Fibroblast of lung (primary cell): ENCODE results near the gene HMGN1. TPM values are rescaled to one million over a fixed set of nuclear protein-coding genes. Genes with fewer than 3 reads are reported as not detected.
A peak's percentile ranks its signal among the peaks of the same experiment; 100 is the strongest.

ENCODE experiments used
- DNase-seq, 2 donors: peaks; one replicate each; pipeline versions ENCODE4 v3.0.0 to v3.0.0-alpha.2; 2010; ENCODE audit warnings: low read depth in 2 of 2
- H2AFZ ChIP-seq: 2 replicates; pipeline ENCODE4 v1.5.1; 2012; ENCODE audit warnings: low read length, control low read depth, inconsistent platforms
- H3K27ac ChIP-seq: 2 replicates; pipeline ENCODE4 v1.5.1; 2011; ENCODE audit warnings: low read length, control low read depth; ENCODE audit not compliant: insufficient read depth
- H3K27me3 ChIP-seq: 2 replicates; pipeline ENCODE4 v1.5.1; 2011; ENCODE audit warnings: mild to moderate bottlenecking, low read length; ENCODE audit not compliant: control insufficient read depth, insufficient read depth
- H3K36me3 ChIP-seq: 2 replicates; pipeline ENCODE4 v1.5.1; 2011; ENCODE audit warnings: low read length; ENCODE audit not compliant: control insufficient read depth, insufficient read depth
- H3K4me1 ChIP-seq: 2 replicates; pipeline ENCODE4 v1.5.1; 2011; ENCODE audit warnings: low read length; ENCODE audit not compliant: control insufficient read depth, insufficient read depth; ENCODE audit errors: extremely low read depth
- H3K4me2 ChIP-seq: 2 replicates; pipeline ENCODE4 v1.5.1; 2011; ENCODE audit warnings: low read length, control low read depth; ENCODE audit not compliant: insufficient read depth; ENCODE audit errors: extremely low read depth
- H3K4me3 ChIP-seq, 4 experiments: fragments of 200-600 bp in 1 of 4; sonication (generic) in 1 of 4; replicated peaks in 1 of 4; 2 replicates each; pipeline ENCODE4 v1.5.1; 2011 to 2016; ENCODE audit warnings: low read length in 4 of 4, low read depth in 3 of 4, mild to moderate bottlenecking in 3 of 4, control low read depth in 2 of 4, inconsistent platforms in 1 of 4, mixed read lengths in 1 of 4; ENCODE audit not compliant: insufficient read depth in 1 of 4; ENCODE audit errors: control extremely low read depth in 1 of 4
- H3K79me2 ChIP-seq: 2 replicates; pipeline ENCODE4 v1.5.1; 2012; ENCODE audit warnings: mild to moderate bottlenecking, low read length, inconsistent platforms; ENCODE audit not compliant: control insufficient read depth, insufficient read depth
- H3K9ac ChIP-seq: 2 replicates; pipeline ENCODE4 v1.5.1; 2011; ENCODE audit warnings: mild to moderate bottlenecking, low read length, control low read depth; ENCODE audit not compliant: insufficient read depth
- H3K9me3 ChIP-seq: 2 replicates; pipeline ENCODE4 v1.5.1; 2012; ENCODE audit warnings: low read depth, low read length; ENCODE audit not compliant: control insufficient read depth, insufficient read depth
- H4K20me1 ChIP-seq: 2 replicates; pipeline ENCODE4 v1.5.1; 2011; ENCODE audit warnings: low read length; ENCODE audit not compliant: control insufficient read depth, insufficient read depth; ENCODE audit errors: extremely low read depth
- EZH2 ChIP-seq: IDR thresholded peaks from 2 replicates; pipeline ENCODE4 v1.5.1; 2012; ENCODE audit warnings: low read length, control low read depth, mild to moderate bottlenecking; ENCODE audit errors: missing control alignments
- polyA minus RNA-seq: library from RNA; depleted of rRNA, polyadenylated mRNA; stranded (reverse); fragments of >200 nt; gene quantifications from 2 replicates; pipeline ENCODE4 v1.2.3, GENCODE V29; 2011; ENCODE audit warnings: low replicate concordance
- polyA plus RNA-seq, 2 donors: library from polyadenylated mRNA; depleted of rRNA in 1 of 2; stranded (reverse) in 1 of 2; unstranded in 1 of 2; fragments of >200 nt; gene quantifications; 2 replicates each; pipeline ENCODE4 v1.2.1, GENCODE V29; 2011 to 2012; ENCODE audit warnings: missing spikeins in 1 of 2
- total RNA-seq: library from RNA; depleted of rRNA; stranded (reverse); fragments of >200 nt; gene quantifications from 2 replicates; pipeline ENCODE4 v1.2.1, GENCODE V29; 2014
- TF ChIP-seq, protein P1 (sequence below), 2 donors: IDR thresholded peaks in 1 of 2; conservative IDR thresholded peaks in 1 of 2; 1 replicate in 1 of 2; 2 replicates in 1 of 2; pipeline ENCODE4 v1.5.1; 2011 to 2012; ENCODE audit warnings: low read length in 2 of 2, control low read depth in 1 of 2, inconsistent platforms in 1 of 2, low read depth in 1 of 2, mild to moderate bottlenecking in 1 of 2

The HMGN1 gene
- total RNA-seq (171 and 179 TPM in 2 replicates), polyA plus RNA-seq (160 and 189 TPM in 2 replicates), polyA minus RNA-seq (3.1 and 8.2 TPM in 2 replicates)
- polyA plus RNA-seq (2012), result 229 and 291 TPM in 2 replicates

DNA sequence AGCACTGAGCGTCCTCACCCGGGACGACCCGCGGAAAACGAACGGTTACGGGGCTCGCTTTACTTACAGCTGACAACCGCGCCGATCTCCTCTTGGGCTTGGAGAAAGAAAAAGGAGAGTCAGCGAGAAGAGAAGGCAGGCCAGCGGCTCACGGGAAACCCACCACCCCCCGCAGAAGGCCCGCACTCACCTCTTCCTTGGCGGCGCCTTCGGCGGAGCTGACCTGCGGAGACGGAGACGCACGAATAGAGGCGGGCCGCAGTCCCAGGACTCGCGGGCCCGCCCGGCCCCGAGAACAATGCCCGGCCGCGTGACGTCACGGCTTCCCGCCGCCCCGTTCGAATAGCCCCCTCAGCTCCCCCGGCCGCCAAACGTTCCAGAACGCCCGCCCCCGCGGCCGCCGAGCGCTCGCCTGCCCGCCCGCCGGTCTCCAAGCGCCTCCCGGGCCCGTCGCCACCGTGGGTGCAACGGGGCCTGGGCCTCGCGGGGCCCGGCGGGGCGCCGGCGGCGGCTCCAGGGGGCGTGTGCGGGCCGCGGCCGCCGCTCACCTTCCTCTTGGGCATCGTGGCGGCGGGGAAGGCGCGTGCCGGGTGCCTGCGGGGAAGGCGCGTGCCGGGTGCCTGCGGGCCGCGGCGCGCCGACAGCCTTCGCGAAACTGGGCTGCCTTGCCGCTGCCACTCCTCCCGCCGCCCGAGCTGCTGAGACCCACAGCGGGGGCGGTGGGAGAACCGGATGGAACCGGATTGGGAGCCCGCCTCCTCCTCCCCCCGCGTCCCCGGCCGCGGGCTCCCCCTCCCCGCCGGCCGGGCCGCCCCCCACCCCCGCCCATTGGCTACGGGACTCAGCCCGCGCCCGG lies at the start of gene HMGN1:
TSS of gene HMGN1 (minus strand) at position 734 of the 856 bp plus-strand sequence. CDS start at position 563, 171 bp downstream.
- Histone ChIP-seq H4K20me1 (no peaks in the 10 kb centered on the region), H3K36me3 (peaks cover 1% of the 10 kb centered on the region), H3K4me2 (peak within 1 kb of the TSS; percentile 99), H2AFZ (peak within 1 kb of the TSS; percentile 92), H3K27ac (peak within 1 kb of the TSS; percentile 87), H3K9me3 (no peaks in the 10 kb centered on the region), H3K4me1 (peaks cover 6% of the 10 kb centered on the region), H3K4me3 (peak within 1 kb of the TSS; percentile 65 to 98 (median 97)), H3K79me2 (peaks cover 34% of the 10 kb centered on the region), H3K9ac (peak within 1 kb of the TSS; percentile 81), H3K27me3 (no peaks in the 10 kb centered on the region)
- DNase-seq, result peak; percentile 62 to 84
- TF ChIP-seq, protein P1, sequence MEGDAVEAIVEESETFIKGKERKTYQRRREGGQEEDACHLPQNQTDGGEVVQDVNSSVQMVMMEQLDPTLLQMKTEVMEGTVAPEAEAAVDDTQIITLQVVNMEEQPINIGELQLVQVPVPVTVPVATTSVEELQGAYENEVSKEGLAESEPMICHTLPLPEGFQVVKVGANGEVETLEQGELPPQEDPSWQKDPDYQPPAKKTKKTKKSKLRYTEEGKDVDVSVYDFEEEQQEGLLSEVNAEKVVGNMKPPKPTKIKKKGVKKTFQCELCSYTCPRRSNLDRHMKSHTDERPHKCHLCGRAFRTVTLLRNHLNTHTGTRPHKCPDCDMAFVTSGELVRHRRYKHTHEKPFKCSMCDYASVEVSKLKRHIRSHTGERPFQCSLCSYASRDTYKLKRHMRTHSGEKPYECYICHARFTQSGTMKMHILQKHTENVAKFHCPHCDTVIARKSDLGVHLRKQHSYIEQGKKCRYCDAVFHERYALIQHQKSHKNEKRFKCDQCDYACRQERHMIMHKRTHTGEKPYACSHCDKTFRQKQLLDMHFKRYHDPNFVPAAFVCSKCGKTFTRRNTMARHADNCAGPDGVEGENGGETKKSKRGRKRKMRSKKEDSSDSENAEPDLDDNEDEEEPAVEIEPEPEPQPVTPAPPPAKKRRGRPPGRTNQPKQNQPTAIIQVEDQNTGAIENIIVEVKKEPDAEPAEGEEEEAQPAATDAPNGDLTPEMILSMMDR (conservative IDR thresholded peaks at IDR 0.05 in 1 of 2, IDR thresholded peaks at IDR 0.05 in 1 of 2; ENCODE audit: low read depth in 1 of 2, low read length in 2 of 2), result no peak
- TF ChIP-seq EZH2, result no peak

DNA sequence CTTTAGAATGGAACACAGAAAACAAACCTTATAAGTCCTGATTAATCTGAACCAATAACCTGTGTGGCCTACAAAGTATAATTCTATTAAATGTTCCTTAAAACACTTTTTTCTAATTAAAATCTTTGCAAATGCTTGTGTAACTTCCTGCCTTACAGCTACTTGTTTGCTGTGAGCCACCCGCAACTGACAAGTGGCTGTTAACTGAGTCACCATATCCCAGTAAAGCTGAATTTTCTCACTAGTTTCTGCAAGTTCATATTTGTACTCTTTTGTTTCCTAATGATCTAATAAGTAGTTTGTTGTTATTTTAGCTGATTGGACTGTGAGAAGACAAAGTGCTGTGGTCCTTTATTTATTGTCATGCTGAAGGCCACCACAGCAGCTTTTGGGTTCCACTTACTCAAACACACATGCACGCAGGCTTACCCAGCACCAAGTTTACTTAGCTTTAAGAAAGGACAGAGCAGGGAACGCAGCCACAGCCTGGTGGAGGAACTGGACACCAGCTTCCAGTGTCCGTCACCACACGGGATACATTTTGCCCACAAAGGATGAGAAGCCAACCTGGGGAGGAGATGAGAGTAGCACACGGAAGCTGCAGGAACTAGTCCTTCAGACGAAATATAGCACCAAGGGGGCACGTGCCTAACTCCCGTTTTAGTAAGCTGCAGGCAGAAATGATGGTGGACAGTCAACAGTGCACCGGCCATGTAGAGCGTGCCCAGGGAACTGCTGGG lies 48.9 kb upstream of the HMGN1 start:
- TF ChIP-seq, protein P1 (conservative IDR thresholded peaks at IDR 0.05 in 1 of 2, IDR thresholded peaks at IDR 0.05 in 1 of 2; ENCODE audit: low read depth in 1 of 2, low read length in 2 of 2), result no peak
- TF ChIP-seq EZH2, result no peak
- peaks cover 3% of the 10 kb centered on the region for H3K36me3 ChIP-seq
- DNase-seq, result peak in 1 of 2 donors; percentile 8
- H3K9me3 ChIP-seq, result no peaks in the 10 kb centered on the region
- H3K27me3 ChIP-seq, result no peaks in the 10 kb centered on the region
- H3K27ac ChIP-seq, result no peak overlapping the region
- H2AFZ ChIP-seq, result no peak overlapping the region
- H3K4me1 ChIP-seq, result no peaks in the 10 kb centered on the region
- H3K4me3 ChIP-seq, result no peak overlapping the region
- H3K4me2 ChIP-seq, result no peak overlapping the region
- no peak overlapping the region for H3K9ac ChIP-seq
- no peaks in the 10 kb centered on the region for H4K20me1 ChIP-seq
- H3K79me2 ChIP-seq, result no peaks in the 10 kb centered on the region

GRCh38 chr21:39392981-39393380 lies 44.1 kb upstream of the HMGN1 start:
- peaks cover 12% of the 10 kb centered on the region for H3K36me3 ChIP-seq

More at GRCh38 chr21:39392981-39393380, 44.1 kb upstream of the HMGN1 start:
- Histone ChIP-seq H3K9me3 (no peaks in the 10 kb centered on the region), H3K27me3 (no peaks in the 10 kb centered on the region), H2AFZ (no peak overlapping the region), H3K4me1 (no peaks in the 10 kb centered on the region), H3K27ac (no peak overlapping the region), H4K20me1 (no peaks in the 10 kb centered on the region), H3K4me2 (no peak overlapping the region), H3K4me3 (no peak overlapping the region), H3K9ac (no peak overlapping the region), H3K79me2 (peaks cover 8% of the 10 kb centered on the region)
- TF ChIP-seq, protein P1 (conservative IDR thresholded peaks at IDR 0.05 in 1 of 2, IDR thresholded peaks at IDR 0.05 in 1 of 2; ENCODE audit: low read depth in 1 of 2, low read length in 2 of 2), result no peak
- no peak for TF ChIP-seq EZH2
- no peak for DNase-seq
